GM12892 (cell line): ENCODE results near the gene VDR.

ENCODE experiments used
- POLR2AphosphoS5 ChIP-seq: IDR thresholded peaks from 2 replicates; pipeline ENCODE4 v1.6.1; 2011; ENCODE audit warnings: low read depth, low read length, control low read depth
- TAF1 ChIP-seq: IDR thresholded peaks from 2 replicates; pipeline ENCODE4 v1.6.1; 2011; ENCODE audit warnings: low read depth, mild to moderate bottlenecking, control low read depth, low read length, borderline replicate concordance

- TF ChIP-seq POLR2AphosphoS5, result no peak
- TF ChIP-seq TAF1, result no peak
Measured at GRCh38 chr12:47852096-47852571, 52.7 kb downstream of the VDR start.
